ENCODE results near the gene ADGRL1.
"Not testable (repeated sequence)": the region's sequence is repeated elsewhere in the genome, so short reads cannot be mapped to it uniquely, and the experiment has no call there.

Gene ADGRL1

GRCh38 chr19:14156122-14156521 lies 49.8 kb downstream of the ADGRL1 start:
- Mint-ChIP-seq H3K36me3 (ENCODE audit: low read depth) (peaks cover 4% of the 10 kb centered on the region), H3K27me3 (ENCODE audit: low read depth) (no peaks in the 10 kb centered on the region), H3K4me1 (ENCODE audit: low read depth) (no peaks in the 10 kb centered on the region), H3K9me3 (no peaks in the 10 kb centered on the region), H3K27ac (no peak overlapping the region), H3K4me3 (no peak overlapping the region)
- no peak for DNase-seq (ENCODE audit: low spot score)

GRCh38 chr19:14155371-14155770 lies 50.6 kb downstream of the ADGRL1 start:
- H3K36me3 Mint-ChIP-seq (ENCODE audit: low read depth): peaks cover 4% of the 10 kb centered on the region
- H3K9me3 Mint-ChIP-seq: no peaks in the 10 kb centered on the region

GRCh38 chr19:14152713-14153112 lies 53.3 kb downstream of the ADGRL1 start:
- Mint-ChIP-seq H3K4me1 (ENCODE audit: low read depth) (peaks cover 21% of the 10 kb centered on the region), H3K27ac (no peak overlapping the region), H3K9me3 (no peaks in the 10 kb centered on the region), H3K27me3 (ENCODE audit: low read depth) (no peaks in the 10 kb centered on the region), H3K36me3 (ENCODE audit: low read depth) (peaks cover 4% of the 10 kb centered on the region), H3K4me3 (no peak overlapping the region)
- DNase-seq (ENCODE audit: low spot score): no peak

More at GRCh38 chr19:14155371-14155770, 50.6 kb downstream of the ADGRL1 start:
- Mint-ChIP-seq H3K27ac (no peak overlapping the region), H3K27me3 (ENCODE audit: low read depth) (no peaks in the 10 kb centered on the region), H3K4me3 (no peak overlapping the region), H3K4me1 (ENCODE audit: low read depth) (no peaks in the 10 kb centered on the region)
- no peak for DNase-seq (ENCODE audit: low spot score)

GRCh38 chr19:14150770-14151661 lies 55.0 kb downstream of the ADGRL1 start:
- H3K4me1 Mint-ChIP-seq (ENCODE audit: low read depth): peaks cover 22% of the 10 kb centered on the region
- no peaks in the 10 kb centered on the region for H3K9me3 Mint-ChIP-seq
- no peak overlapping the region for H3K4me3 Mint-ChIP-seq
- H3K36me3 Mint-ChIP-seq (ENCODE audit: low read depth): peaks cover 4% of the 10 kb centered on the region
- no peak for DNase-seq (ENCODE audit: low spot score)
- peak overlapping the region; percentile 99 for H3K27ac Mint-ChIP-seq
- H3K27me3 Mint-ChIP-seq (ENCODE audit: low read depth): no peaks in the 10 kb centered on the region

GRCh38 chr19:14150041-14150769 lies 55.8 kb downstream of the ADGRL1 start:
- no peaks in the 10 kb centered on the region for H3K27me3 Mint-ChIP-seq (ENCODE audit: low read depth)
- DNase-seq (ENCODE audit: low spot score): no peak
- H3K4me3 Mint-ChIP-seq: peak overlapping the region; percentile 91

GRCh38 chr19:14149509-14149994 lies 56.4 kb downstream of the ADGRL1 start:
- Mint-ChIP-seq H3K9me3 (no peaks in the 10 kb centered on the region), H3K27me3 (ENCODE audit: low read depth) (no peaks in the 10 kb centered on the region), H3K36me3 (ENCODE audit: low read depth) (peaks cover 4% of the 10 kb centered on the region), H3K4me3 (peak overlapping the region; percentile 91), H3K4me1 (ENCODE audit: low read depth) (peaks cover 27% of the 10 kb centered on the region), H3K27ac (peak overlapping the region; percentile 99)
- DNase-seq (ENCODE audit: low spot score): peak; percentile 30

More at GRCh38 chr19:14150041-14150769, 55.8 kb downstream of the ADGRL1 start:
- peaks cover 26% of the 10 kb centered on the region for H3K4me1 Mint-ChIP-seq (ENCODE audit: low read depth)
- H3K27ac Mint-ChIP-seq: peak overlapping the region; percentile 99
- no peaks in the 10 kb centered on the region for H3K9me3 Mint-ChIP-seq
- H3K36me3 Mint-ChIP-seq (ENCODE audit: low read depth): peaks cover 4% of the 10 kb centered on the region

- DNase-seq (ENCODE audit: low spot score): no peak
- no peaks in the 10 kb centered on the region for H3K27me3 Mint-ChIP-seq (ENCODE audit: low read depth)
- H3K4me1 Mint-ChIP-seq (ENCODE audit: low read depth): peaks cover 27% of the 10 kb centered on the region
- peaks cover 4% of the 10 kb centered on the region for H3K36me3 Mint-ChIP-seq (ENCODE audit: low read depth)
- H3K27ac Mint-ChIP-seq: peak overlapping the region; percentile 99
- H3K9me3 Mint-ChIP-seq: no peaks in the 10 kb centered on the region
- peak overlapping the region; percentile 91 for H3K4me3 Mint-ChIP-seq
Measured at GRCh38 chr19:14148751-14149410, 57.1 kb downstream of the ADGRL1 start.

GRCh38 chr19:14147797-14148605 lies 58.0 kb downstream of the ADGRL1 start:
- Mint-ChIP-seq H3K27ac (peak overlapping the region; percentile 99), H3K27me3 (ENCODE audit: low read depth) (no peaks in the 10 kb centered on the region), H3K4me1 (ENCODE audit: low read depth) (peaks cover 27% of the 10 kb centered on the region), H3K9me3 (no peaks in the 10 kb centered on the region), H3K36me3 (ENCODE audit: low read depth) (peaks cover 2% of the 10 kb centered on the region), H3K4me3 (peak overlapping the region; percentile 91)
- peak; percentile 33 for DNase-seq (ENCODE audit: low spot score)

- H3K9me3 Mint-ChIP-seq: no peaks in the 10 kb centered on the region
- H3K4me3 Mint-ChIP-seq: no peak overlapping the region
- no peaks in the 10 kb centered on the region for H3K27me3 Mint-ChIP-seq (ENCODE audit: low read depth)
- peaks cover 2% of the 10 kb centered on the region for H3K36me3 Mint-ChIP-seq (ENCODE audit: low read depth)
- peaks cover 35% of the 10 kb centered on the region for H3K4me1 Mint-ChIP-seq (ENCODE audit: low read depth)
- no peak for DNase-seq (ENCODE audit: low spot score)
- no peak overlapping the region for H3K27ac Mint-ChIP-seq
Measured at GRCh38 chr19:14146789-14147216, 59.2 kb downstream of the ADGRL1 start.

- peaks cover 35% of the 10 kb centered on the region for H3K4me1 Mint-ChIP-seq (ENCODE audit: low read depth)
- peak overlapping the region; percentile 45 for H3K27ac Mint-ChIP-seq
- not testable (repeated sequence) for H3K36me3 Mint-ChIP-seq (ENCODE audit: low read depth)
Measured at GRCh38 chr19:14146169-14146568, 59.8 kb downstream of the ADGRL1 start.

GRCh38 chr19:14145381-14145780 lies 60.6 kb downstream of the ADGRL1 start:
- Mint-ChIP-seq H3K36me3 (ENCODE audit: low read depth) (peaks cover 2% of the 10 kb centered on the region), H3K4me3 (no peak overlapping the region), H3K9me3 (no peaks in the 10 kb centered on the region), H3K27ac (peak overlapping the region; percentile 41), H3K27me3 (ENCODE audit: low read depth) (no peaks in the 10 kb centered on the region), H3K4me1 (ENCODE audit: low read depth) (peaks cover 37% of the 10 kb centered on the region)
- DNase-seq (ENCODE audit: low spot score): no peak

More at GRCh38 chr19:14146169-14146568, 59.8 kb downstream of the ADGRL1 start:
- H3K4me3 Mint-ChIP-seq; H3K9me3 Mint-ChIP-seq; H3K27me3 Mint-ChIP-seq (ENCODE audit: low read depth); DNase-seq (ENCODE audit: low spot score): not testable (repeated sequence)

- DNase-seq (ENCODE audit: low spot score): no peak
- Mint-ChIP-seq H3K27ac (no peak overlapping the region), H3K9me3 (no peaks in the 10 kb centered on the region), H3K36me3 (ENCODE audit: low read depth) (peaks cover 5% of the 10 kb centered on the region), H3K4me1 (ENCODE audit: low read depth) (peaks cover 24% of the 10 kb centered on the region), H3K27me3 (ENCODE audit: low read depth) (no peaks in the 10 kb centered on the region), H3K4me3 (no peak overlapping the region)
Measured at GRCh38 chr19:14142262-14143190, 63.4 kb downstream of the ADGRL1 start.

All from T-helper 2 cell treated with Interferon-gamma antibody and Interleukin-4, amounts not matched to agents 5 μg/mL and 100 μg/mL, for 36 hours (primary cell).